HG03097 (cell line): Measurements from ENCODE around the gene COL25A1.

Source experiments
- ATAC-seq: cut with Tn5 transposase; IDR thresholded peaks from one replicate; pipeline ENCODE4 v1.9.1; 2021; ENCODE audit not compliant: unreplicated experiment, low FRiP score

COL25A1 gene

GRCh38 chr4:109302361-109303139, at the start of gene COL25A1:
COL25A1 (minus strand) TSS chr4:109302658.
- ATAC-seq, result no peak

GRCh38 chr4:109350121-109350520, 47.7 kb upstream of the COL25A1 start:
- ATAC-seq, result no peak

GRCh38 chr4:109334129-109335105, 32.0 kb upstream of the COL25A1 start:
- no peak for ATAC-seq

GRCh38 chr4:109332926-109333464, 30.5 kb upstream of the COL25A1 start:
- no peak for ATAC-seq

- ATAC-seq, result no peak
These were observed 25.2 kb upstream of the COL25A1 start for GRCh38 chr4:109327641-109328040.

GRCh38 chr4:109325698-109326097, 23.2 kb upstream of the COL25A1 start:
- no peak for ATAC-seq

- no peak for ATAC-seq
These were observed 20.9 kb upstream of the COL25A1 start for GRCh38 chr4:109323348-109323747.

GRCh38 chr4:109321232-109321631, 18.8 kb upstream of the COL25A1 start:
- no peak for ATAC-seq

- ATAC-seq, result no peak
These were observed 17.2 kb upstream of the COL25A1 start for GRCh38 chr4:109319684-109320083.

GRCh38 chr4:109319156-109319555, 16.7 kb upstream of the COL25A1 start:
- no peak for ATAC-seq

- no peak for ATAC-seq
These were observed 13.4 kb upstream of the COL25A1 start for GRCh38 chr4:109315818-109316217.

- ATAC-seq, result no peak
These were observed 12.9 kb upstream of the COL25A1 start for GRCh38 chr4:109315341-109315740.

- ATAC-seq, result no peak
These were observed 11.0 kb upstream of the COL25A1 start for GRCh38 chr4:109313168-109314133.

- no peak for ATAC-seq
These were observed 660 bp upstream of the COL25A1 start for GRCh38 chr4:109303140-109303496.

- ATAC-seq, result no peak
These were observed 652 bp downstream of the COL25A1 start for GRCh38 chr4:109301651-109302360.

GRCh38 chr4:109298279-109299010, 4.0 kb downstream of the COL25A1 start:
- no peak for ATAC-seq

GRCh38 chr4:109296527-109296926, 5.9 kb downstream of the COL25A1 start:
- no peak for ATAC-seq

GRCh38 chr4:109295081-109295480, 7.4 kb downstream of the COL25A1 start:
- ATAC-seq, result no peak

- no peak for ATAC-seq
These were observed 7.9 kb downstream of the COL25A1 start for GRCh38 chr4:109294468-109295020.
